Activated CD4-positive, alpha-beta T cell treated with anti-CD3 and anti-CD28 coated beads, Interleukin-2, amount 10 ng/mL, durations not matched to agents 7 days and 5 days (primary cell): ENCODE data around the gene IL37. TPM values are rescaled to one million over a fixed set of nuclear protein-coding genes. Genes with fewer than 3 reads are reported as not detected.

Source experiments
- CTCF ChIA-PET: fragments of 350-600 bp; sonication (Branson Sonifier 250); formaldehyde crosslinking; loops from one replicate; lab custom pipeline; 2021; ENCODE audit warnings: antibody characterized with exemption; lab: Charles Lee
- POLR2A ChIA-PET: fragments of 350-600 bp; sonication (Branson Sonifier 250); formaldehyde crosslinking; loops from one replicate; lab custom pipeline; 2021; ENCODE audit warnings: antibody characterized with exemption; lab: Charles Lee
- DNase-seq: peaks from one replicate; pipeline ENCODE4 v3.0.0-alpha.2; 2020
- H3K27ac Mint-ChIP-seq: one replicate; pipeline ENCODE4 v1.8.0; 2021; ENCODE audit warnings: mild to moderate bottlenecking, moderate library complexity, mixed read lengths
- H3K27me3 Mint-ChIP-seq: one replicate; pipeline ENCODE4 v1.8.0; 2021; ENCODE audit warnings: mixed read lengths
- H3K36me3 Mint-ChIP-seq: one replicate; pipeline ENCODE4 v1.8.0; 2021; ENCODE audit warnings: low read depth, mixed read lengths
- H3K4me1 Mint-ChIP-seq: one replicate; pipeline ENCODE4 v1.8.0; 2021; ENCODE audit warnings: mixed read lengths
- H3K4me3 Mint-ChIP-seq: one replicate; pipeline ENCODE4 v1.8.0; 2021; ENCODE audit warnings: mild to moderate bottlenecking, moderate library complexity, mixed read lengths
- H3K9me3 Mint-ChIP-seq: one replicate; pipeline ENCODE4 v1.8.0; 2021; ENCODE audit warnings: mixed read lengths
- total RNA-seq, 2 experiments: library from RNA; stranded (reverse); gene quantifications; one replicate each; pipeline ENCODE4 v1.2.3, GENCODE V29; 2021

Gene IL37, protein sequence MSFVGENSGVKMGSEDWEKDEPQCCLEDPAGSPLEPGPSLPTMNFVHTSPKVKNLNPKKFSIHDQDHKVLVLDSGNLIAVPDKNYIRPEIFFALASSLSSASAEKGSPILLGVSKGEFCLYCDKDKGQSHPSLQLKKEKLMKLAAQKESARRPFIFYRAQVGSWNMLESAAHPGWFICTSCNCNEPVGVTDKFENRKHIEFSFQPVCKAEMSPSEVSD
- not detected for total RNA-seq

DNA sequence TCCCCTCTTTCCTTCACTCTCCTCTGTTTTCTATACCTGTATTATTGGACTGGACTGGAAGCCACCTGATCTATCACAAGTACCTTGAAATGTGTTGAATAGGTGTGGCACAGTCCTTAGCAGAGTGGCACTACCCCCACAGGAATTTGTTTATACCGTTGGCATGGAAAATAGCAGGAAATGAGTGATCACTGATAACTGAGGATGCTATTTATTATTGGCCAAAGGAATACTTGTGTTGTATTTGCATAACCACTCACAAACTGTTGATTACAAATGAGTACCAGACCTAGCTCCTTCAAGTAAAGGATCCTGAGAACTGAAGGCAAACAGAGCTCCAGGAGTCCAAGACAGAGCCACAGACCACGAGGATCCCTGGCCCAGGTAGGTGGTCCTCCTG is at the start of gene IL37:
Gene IL37, plus strand, starts transcription at position 301 of the 400 bp plus-strand sequence. CDS start 1,848 bp downstream, outside the sequence.
- ChIA-PET POLR2A (no interaction called here), CTCF (interaction anchor here (0.5 to 0.9 kb wide), 3 partner anchors 8 to 121 kb away, joined by 3 read pairs; no protein-coding TSS in a partner anchor)
- Mint-ChIP-seq H3K36me3 (no peaks in the 10 kb centered on the region), H3K27ac (no peak within 1 kb of the TSS), H3K27me3 (peaks cover 3% of the 10 kb centered on the region), H3K9me3 (peaks cover 6% of the 10 kb centered on the region), H3K4me3 (no peak within 1 kb of the TSS), H3K4me1 (peaks cover 6% of the 10 kb centered on the region)
- DNase-seq = no peak

DNA sequence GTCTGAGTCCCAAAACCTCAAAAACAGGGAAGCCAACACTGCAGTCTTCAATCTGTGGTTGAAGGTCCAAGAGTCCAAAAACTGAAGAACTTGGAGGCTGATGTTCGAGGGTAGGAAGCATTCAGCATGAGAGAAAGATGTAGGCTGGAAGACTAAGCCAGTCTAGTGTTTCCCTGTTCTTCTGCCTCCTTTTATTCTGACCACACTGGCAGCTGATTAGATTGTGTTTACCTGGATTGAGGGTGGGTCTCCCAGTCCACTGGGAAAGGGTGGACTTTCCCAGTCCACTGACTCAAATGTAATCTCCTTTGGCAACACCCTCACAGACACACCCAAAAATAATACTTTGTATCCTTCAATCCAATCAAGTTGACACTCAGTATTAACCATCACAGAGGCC is 46.9 kb upstream of the IL37 start:
- Mint-ChIP-seq H3K27ac (no peak overlapping the region), H3K9me3 (peaks cover 29% of the 10 kb centered on the region), H3K4me3 (no peak overlapping the region), H3K4me1 (peaks cover 3% of the 10 kb centered on the region), H3K36me3 (peaks cover 4% of the 10 kb centered on the region), H3K27me3 (peaks cover 10% of the 10 kb centered on the region)
- CTCF ChIA-PET = interaction anchor here (0.6 to 1.4 kb wide), 3 partner anchors 17 to 264 kb away, joined by 3 to 8 read pairs (median 4); no protein-coding TSS in a partner anchor
- DNase-seq = no peak
- POLR2A ChIA-PET = no interaction called here

DNA sequence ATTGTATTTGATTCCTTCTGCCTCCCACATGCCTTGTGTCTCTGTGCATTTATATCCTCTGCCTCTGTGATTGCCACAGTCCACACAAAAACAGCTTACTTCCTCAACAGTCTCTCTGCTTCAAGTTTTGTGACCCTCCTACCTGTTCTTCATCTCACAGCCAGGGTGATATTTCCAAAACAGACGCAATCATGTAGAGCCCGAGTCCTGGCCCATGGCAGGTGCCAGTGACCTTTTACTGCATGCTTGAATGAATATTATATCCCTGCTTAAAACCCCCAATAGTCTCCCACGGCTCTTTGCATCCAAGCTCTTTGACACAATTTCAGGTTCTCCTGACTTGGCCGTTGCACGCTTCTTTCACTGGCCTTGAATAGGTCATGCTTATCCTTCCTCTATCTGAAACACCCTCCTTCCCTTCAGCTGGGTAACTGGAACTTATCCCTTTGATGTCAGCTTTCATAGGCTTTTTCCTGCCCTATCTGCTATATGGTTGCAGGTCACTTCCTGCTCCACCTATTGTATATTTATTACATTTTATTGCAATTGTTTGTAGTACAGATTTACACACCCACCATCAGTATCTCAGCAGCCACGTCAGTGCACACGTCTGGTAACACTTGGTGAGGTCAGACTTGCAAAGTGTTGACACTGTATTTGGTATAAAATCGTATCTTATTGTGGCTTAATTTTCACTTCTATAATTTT is 44.7 kb upstream of the IL37 start:
- no peak for DNase-seq
- peaks cover 21% of the 10 kb centered on the region for H3K9me3 Mint-ChIP-seq
- H3K27me3 Mint-ChIP-seq = peaks cover 18% of the 10 kb centered on the region
- H3K4me1 Mint-ChIP-seq = peaks cover 8% of the 10 kb centered on the region
- no peak overlapping the region for H3K27ac Mint-ChIP-seq
- no peak overlapping the region for H3K4me3 Mint-ChIP-seq
- POLR2A ChIA-PET = no interaction called here
- no peaks in the 10 kb centered on the region for H3K36me3 Mint-ChIP-seq
- CTCF ChIA-PET = interaction anchor here (1.0 kb wide), 1 partner anchor 18 kb away, joined by 6 read pairs; no protein-coding TSS in a partner anchor

DNA sequence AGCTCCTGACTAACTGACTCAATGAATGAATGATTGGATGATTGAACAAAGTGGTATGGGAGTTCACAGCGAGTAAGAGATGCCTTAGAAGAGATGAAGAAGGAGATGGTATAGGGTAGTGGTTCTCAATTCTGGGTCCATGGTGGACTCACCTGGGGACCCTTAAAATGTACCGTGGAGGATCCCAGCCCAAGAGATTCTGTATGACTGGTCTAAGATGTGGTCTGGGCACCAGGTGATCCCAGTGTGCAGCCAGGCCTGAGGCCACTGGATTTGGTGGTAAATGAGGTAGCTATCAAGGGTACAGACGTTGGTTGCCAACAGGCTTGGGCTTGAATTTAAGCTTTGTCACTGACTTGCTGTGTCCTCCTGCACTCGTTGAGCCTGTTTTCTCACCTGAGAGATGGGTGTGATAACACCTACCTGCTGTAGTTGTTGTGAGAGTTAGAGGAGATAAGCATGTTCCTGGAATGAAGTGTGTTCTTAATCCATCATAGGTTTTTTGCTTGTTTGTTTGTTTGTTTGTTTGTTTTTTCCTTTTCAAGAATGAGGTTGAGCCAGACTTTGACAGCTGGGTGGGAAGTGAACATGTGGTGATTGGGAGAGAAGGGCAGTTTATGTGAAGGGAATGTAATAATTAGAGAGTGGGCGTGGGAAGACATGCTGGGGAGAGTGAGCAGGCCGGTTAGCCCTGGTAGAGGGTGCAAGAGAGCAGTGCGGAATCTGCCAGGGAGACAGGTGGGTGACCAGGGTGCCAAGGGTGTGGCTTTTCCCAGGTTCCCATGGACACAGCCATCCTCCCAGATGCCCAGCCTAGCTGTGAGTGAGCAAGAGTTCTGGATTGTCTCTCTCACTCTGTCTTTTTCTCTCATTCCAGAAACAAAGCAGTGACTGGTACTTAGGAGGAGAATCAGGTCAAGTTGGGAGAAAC is 43.0 kb upstream of the IL37 start:
- POLR2A ChIA-PET = no interaction called here
- H3K27ac Mint-ChIP-seq = no peak overlapping the region
- H3K4me3 Mint-ChIP-seq = no peak overlapping the region
- H3K4me1 Mint-ChIP-seq = peaks cover 8% of the 10 kb centered on the region
- CTCF ChIA-PET = interaction anchor here (1.0 kb wide), 2 partner anchors 11 to 14 kb away, joined by 3 to 4 read pairs; no protein-coding TSS in a partner anchor
- no peak for DNase-seq
- H3K27me3 Mint-ChIP-seq = peaks cover 32% of the 10 kb centered on the region
- H3K9me3 Mint-ChIP-seq = peaks cover 11% of the 10 kb centered on the region
- H3K36me3 Mint-ChIP-seq = no peaks in the 10 kb centered on the region

DNA sequence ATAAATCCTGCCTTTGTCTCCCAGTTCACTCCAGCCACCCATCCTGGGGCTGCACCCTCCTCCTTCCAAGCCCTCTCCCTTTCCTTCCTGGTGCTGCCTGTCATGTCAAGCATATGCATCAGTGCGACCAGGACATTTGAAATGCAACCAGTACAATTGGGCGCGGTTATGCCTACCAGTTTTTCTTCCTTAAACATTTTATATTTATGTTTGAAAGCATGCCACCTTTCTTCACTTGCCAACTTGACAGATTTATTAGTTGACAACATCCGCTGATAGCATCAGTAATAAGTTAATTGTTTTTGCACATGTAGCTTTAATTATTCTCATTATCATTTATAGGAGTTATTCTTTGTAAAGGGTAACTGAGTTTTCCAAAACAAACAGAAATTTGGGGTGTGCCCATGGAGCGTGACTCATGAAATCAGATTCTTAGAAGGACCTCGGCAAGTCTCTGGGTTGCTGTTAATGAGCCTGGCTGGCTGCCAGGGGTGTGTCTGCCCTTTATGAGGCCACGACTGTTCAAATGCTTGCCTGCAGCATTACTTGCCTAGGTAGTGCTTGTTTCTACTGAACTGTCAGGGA is 41.6 kb upstream of the IL37 start:
- peaks cover 8% of the 10 kb centered on the region for H3K9me3 Mint-ChIP-seq

DNA sequence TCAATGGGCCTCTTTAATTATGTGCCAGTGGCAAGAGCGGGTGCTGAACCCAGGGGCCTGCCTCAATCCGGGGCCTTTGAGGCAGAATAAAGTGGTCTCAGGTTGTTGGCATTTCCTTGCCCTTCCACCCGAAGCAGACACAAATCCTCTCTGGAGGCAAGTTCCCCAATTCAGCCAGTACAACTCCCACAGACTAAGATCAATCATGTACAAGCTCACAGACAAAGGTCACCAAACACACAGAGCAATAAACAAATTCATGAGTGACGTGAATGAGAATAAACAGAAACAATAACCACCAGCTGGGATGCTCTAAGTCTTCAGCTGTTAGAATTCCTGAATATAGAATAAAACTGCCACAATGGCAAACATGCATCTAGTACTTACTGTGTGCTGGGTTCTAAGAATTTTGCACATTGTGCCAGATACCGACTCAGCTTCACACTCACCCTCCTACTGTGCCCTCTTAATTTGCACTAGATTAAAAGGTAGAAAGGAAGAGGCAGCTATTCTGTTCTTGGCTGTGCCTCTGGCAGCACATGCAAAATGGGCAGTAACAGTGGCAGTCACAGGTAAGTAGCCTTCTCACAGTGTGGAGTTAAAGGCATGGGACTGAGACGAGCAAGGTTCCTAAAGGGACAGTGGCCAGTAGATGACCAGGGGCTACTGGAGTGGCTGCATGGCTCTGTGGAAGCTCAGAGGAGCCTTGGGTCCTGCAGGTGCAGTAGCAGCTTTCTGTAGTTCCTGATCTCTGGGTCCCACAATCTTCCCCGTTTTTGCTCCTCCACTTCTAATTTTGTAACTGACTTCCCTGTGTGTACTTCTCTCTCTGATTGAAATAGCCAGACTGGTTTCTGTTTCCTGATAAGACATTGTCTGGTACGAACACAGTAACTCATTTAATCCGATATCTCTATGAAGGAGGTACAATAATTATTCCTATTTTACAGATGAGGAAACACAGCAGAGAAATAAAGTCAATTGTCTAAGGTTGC is 39.8 kb upstream of the IL37 start:
- ChIA-PET CTCF (no interaction called here), POLR2A (interaction anchor here (0.7 kb wide), 1 partner anchor 303 kb away, joined by 3 read pairs; no protein-coding TSS in a partner anchor)
- Mint-ChIP-seq H3K4me3 (no peak overlapping the region), H3K4me1 (peaks cover 8% of the 10 kb centered on the region), H3K36me3 (no peaks in the 10 kb centered on the region), H3K27me3 (peaks cover 41% of the 10 kb centered on the region), H3K9me3 (peaks cover 3% of the 10 kb centered on the region), H3K27ac (no peak overlapping the region)
- DNase-seq = no peak

More for the DNA sequence above, 41.6 kb upstream of the IL37 start:
- CTCF ChIA-PET = no interaction called here
- H3K4me1 Mint-ChIP-seq = peaks cover 8% of the 10 kb centered on the region
- H3K36me3 Mint-ChIP-seq = no peaks in the 10 kb centered on the region
- POLR2A ChIA-PET = no interaction called here
- DNase-seq = no peak
- H3K4me3 Mint-ChIP-seq = no peak overlapping the region
- no peak overlapping the region for H3K27ac Mint-ChIP-seq
- H3K27me3 Mint-ChIP-seq = peaks cover 38% of the 10 kb centered on the region

DNA sequence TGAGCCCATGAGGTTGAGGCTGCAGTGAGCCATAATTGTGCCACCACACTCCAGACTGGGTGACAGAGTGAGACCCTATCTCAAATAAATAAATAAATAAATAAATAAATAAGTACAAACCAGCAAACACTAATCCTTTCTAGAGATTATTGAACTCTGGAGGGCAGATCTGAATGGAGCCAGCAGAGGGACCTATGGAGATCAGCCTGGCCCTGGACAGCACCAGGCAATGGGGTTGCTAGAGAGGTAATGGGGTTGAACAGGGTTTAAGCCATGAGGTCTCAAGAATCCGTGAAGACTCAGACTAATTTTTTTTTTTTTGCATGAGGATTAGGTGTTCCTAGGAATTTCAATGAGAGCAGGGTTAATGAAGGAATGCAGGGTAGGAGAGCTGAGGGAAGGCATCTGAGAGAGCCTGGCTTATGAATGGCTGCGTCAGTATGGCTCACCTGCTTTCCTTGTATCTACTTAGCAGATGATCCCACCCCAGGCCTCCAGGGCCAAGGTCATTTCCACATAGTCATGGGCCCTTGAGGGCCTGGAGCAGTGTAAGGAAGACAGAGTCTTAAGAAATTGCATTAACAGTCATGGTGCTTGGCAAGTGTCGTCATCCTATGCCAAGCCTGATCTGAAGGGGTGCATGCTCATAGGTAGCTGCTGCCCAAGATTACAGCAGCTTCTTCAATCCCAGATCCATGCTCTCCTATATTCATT is 34.6 kb upstream of the IL37 start:
- CTCF ChIA-PET = interaction anchor here (1.6 kb wide), 1 partner anchor 128 kb away, joined by 4 read pairs; no protein-coding TSS in a partner anchor
- POLR2A ChIA-PET = no interaction called here
- H3K36me3 Mint-ChIP-seq = no peaks in the 10 kb centered on the region
- DNase-seq = no peak
- no peak overlapping the region for H3K4me3 Mint-ChIP-seq
- no peaks in the 10 kb centered on the region for H3K9me3 Mint-ChIP-seq
- peaks cover 16% of the 10 kb centered on the region for H3K4me1 Mint-ChIP-seq
- no peak overlapping the region for H3K27ac Mint-ChIP-seq
- H3K27me3 Mint-ChIP-seq = peaks cover 27% of the 10 kb centered on the region

DNA sequence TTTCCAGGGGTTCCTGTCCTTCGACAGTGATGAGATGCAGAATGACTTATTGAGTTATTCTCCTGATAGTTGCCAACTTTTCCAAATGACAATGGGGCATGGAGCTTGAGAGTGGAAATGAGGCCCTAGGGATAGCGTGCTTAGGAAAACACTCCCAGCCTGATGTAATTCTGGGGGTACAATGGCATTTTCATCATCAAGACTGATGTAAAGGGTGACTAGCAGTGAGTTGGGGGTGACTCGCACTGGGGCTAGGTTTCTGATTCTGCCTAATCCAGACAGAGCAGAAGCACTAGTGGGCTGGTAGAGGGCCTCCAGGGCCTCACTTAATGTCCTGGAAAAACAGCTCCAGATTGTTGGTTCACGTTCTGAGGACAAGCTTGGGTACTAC is 34.0 kb upstream of the IL37 start:
- Mint-ChIP-seq H3K27me3 (peaks cover 23% of the 10 kb centered on the region), H3K4me1 (peaks cover 16% of the 10 kb centered on the region), H3K9me3 (no peaks in the 10 kb centered on the region), H3K4me3 (no peak overlapping the region), H3K36me3 (no peaks in the 10 kb centered on the region), H3K27ac (no peak overlapping the region)
- ChIA-PET POLR2A (no interaction called here), CTCF (interaction anchor here (1.6 kb wide), 1 partner anchor 129 kb away, joined by 4 read pairs; no protein-coding TSS in a partner anchor)
- no peak for DNase-seq

DNA sequence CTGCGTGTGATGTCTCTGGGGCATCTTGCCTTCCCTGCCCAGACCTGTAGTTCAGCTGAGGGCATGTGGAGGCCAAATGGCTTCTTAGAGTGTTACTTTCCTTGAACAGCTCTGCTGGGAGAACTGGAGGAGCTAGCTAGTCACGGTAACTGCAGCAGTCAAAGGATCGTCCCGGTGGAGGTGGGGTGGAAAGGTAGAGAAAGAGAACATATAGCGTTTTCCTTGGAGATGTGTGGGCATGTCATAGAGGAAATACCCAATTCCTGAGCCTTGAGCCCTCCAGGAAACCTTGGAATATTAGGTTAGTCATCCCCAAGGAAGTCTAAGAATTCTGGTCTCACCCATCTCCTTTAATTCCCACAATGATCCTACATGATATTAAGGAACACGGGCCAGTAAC is 33.5 kb upstream of the IL37 start:
- H3K36me3 Mint-ChIP-seq = no peaks in the 10 kb centered on the region
- H3K4me1 Mint-ChIP-seq = peaks cover 16% of the 10 kb centered on the region
- ChIA-PET CTCF (interaction anchor here (1.6 kb wide), 1 partner anchor 129 kb away, joined by 4 read pairs; no protein-coding TSS in a partner anchor), POLR2A (no interaction called here)
- no peak for DNase-seq
- H3K9me3 Mint-ChIP-seq = no peaks in the 10 kb centered on the region
- no peak overlapping the region for H3K27ac Mint-ChIP-seq
- no peak overlapping the region for H3K4me3 Mint-ChIP-seq
- H3K27me3 Mint-ChIP-seq = peaks cover 18% of the 10 kb centered on the region

DNA sequence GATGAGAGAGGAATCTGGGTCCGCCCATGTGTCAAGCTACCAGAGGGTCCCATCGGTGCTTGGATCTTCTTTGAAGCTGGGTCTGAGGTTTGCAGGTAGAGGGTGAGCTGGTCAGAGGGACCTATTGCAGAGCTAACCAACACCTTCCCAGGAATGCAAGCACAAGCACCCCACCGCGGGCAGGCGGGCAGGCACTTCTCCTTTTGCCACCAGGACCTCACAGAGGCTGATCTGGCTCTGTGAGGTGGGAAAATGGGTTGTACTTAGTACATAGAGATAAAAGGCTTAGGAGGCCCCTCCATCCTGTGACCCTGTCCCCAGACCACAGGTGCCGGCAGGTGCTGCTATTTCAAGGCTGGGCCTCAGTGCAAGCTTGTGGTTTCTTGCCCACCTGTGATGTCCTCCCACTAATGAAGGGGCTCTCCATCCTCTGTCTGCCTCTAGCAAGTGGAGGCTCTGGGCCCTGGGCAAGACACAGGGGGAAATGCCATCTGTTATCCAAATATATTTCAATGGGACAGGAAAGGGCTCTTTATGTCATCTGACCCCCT is 31.4 kb upstream of the IL37 start:
- POLR2A ChIA-PET = no interaction called here
- CTCF ChIA-PET = interaction anchor here (0.6 to 2.8 kb wide), 7 partner anchors 8 to 131 kb away, joined by 3 to 14 read pairs (median 4); no protein-coding TSS in a partner anchor
- H3K27ac Mint-ChIP-seq = no peak overlapping the region
- no peak overlapping the region for H3K4me3 Mint-ChIP-seq
- no peak for DNase-seq
- H3K36me3 Mint-ChIP-seq = no peaks in the 10 kb centered on the region
- no peaks in the 10 kb centered on the region for H3K9me3 Mint-ChIP-seq
- H3K27me3 Mint-ChIP-seq = peaks cover 3% of the 10 kb centered on the region
- peaks cover 19% of the 10 kb centered on the region for H3K4me1 Mint-ChIP-seq
